Gastrocnemius medialis (tissue), 4 donors: ENCODE measurements around the gene RPRD2.

ENCODE experiments used
- POLR2A ChIP-seq, 2 donors: fragments of 450-650 bp; IDR thresholded peaks; one replicate each; pipeline ENCODE4 v1.6.1; 2017; ENCODE audit warnings: antibody characterized with exemption in 2 of 2, mild to moderate bottlenecking in 2 of 2, moderate library complexity in 2 of 2
- TF ChIP-seq, protein P1 (sequence below), 5 experiments: fragments of 450-650 bp in 3 of 5; fragments of 200-600 bp in 2 of 5; sonication (generic) in 2 of 5; IDR thresholded peaks in 4 of 5; conservative IDR thresholded peaks in 1 of 5; 1 replicate in 4 of 5; 2 replicates in 1 of 5; pipeline ENCODE4 v1.5.1; 2016 to 2019; ENCODE audit warnings: antibody characterized with exemption in 5 of 5, mild to moderate bottlenecking in 3 of 5, moderate library complexity in 3 of 5

DNA sequence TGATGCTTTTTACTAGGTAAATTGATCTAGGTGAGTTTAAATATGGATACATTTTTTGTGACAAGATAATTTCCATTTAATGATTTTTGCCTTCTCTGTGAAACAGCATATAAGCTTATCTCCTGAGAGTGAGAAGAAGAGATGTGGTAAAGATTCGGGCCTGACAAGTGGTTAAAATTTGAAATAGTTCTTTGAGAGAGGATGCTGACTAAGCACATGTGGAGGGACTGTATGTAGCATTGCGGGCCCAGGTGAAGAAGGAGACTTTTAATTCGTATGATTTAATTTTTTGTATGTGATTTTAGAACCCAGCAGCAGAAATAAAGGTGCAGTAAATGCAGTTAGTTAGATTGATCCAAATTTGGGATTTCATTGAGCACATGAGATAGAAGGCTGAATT lies 51.9 kb downstream of the RPRD2 start:
- TF ChIP-seq, protein P1, sequence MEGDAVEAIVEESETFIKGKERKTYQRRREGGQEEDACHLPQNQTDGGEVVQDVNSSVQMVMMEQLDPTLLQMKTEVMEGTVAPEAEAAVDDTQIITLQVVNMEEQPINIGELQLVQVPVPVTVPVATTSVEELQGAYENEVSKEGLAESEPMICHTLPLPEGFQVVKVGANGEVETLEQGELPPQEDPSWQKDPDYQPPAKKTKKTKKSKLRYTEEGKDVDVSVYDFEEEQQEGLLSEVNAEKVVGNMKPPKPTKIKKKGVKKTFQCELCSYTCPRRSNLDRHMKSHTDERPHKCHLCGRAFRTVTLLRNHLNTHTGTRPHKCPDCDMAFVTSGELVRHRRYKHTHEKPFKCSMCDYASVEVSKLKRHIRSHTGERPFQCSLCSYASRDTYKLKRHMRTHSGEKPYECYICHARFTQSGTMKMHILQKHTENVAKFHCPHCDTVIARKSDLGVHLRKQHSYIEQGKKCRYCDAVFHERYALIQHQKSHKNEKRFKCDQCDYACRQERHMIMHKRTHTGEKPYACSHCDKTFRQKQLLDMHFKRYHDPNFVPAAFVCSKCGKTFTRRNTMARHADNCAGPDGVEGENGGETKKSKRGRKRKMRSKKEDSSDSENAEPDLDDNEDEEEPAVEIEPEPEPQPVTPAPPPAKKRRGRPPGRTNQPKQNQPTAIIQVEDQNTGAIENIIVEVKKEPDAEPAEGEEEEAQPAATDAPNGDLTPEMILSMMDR (IDR thresholded peaks at IDR 0.05 in 4 of 5, conservative IDR thresholded peaks at IDR 0.05 in 1 of 5): no peak
- TF ChIP-seq POLR2A (IDR thresholded peaks at IDR 0.05): no peak
